Fibroblast of villous mesenchyme (primary cell): ENCODE measurements around the gene LYSET. TPM values are rescaled to one million over a fixed set of nuclear protein-coding genes. Genes with fewer than 3 reads are reported as not detected.
"Not testable (repeated sequence)": the region's sequence is repeated elsewhere in the genome, so short reads cannot be mapped to it uniquely, and the experiment has no call there.

Source experiments
- DNase-seq: peaks from one replicate; pipeline ENCODE4 v3.0.0-alpha.2; 2010; ENCODE audit warnings: low read depth
- H3K4me3 ChIP-seq: 2 replicates; pipeline ENCODE4 v1.5.1; 2011; ENCODE audit warnings: low read depth, mild to moderate bottlenecking, low read length
- CTCF ChIP-seq: IDR thresholded peaks from 2 replicates; pipeline ENCODE4 v1.5.1; 2012; ENCODE audit warnings: low read depth, mild to moderate bottlenecking, low read length; ENCODE audit not compliant: insufficient read depth
- total RNA-seq: library from RNA; depleted of rRNA; stranded (reverse); fragments of >200 nt; gene quantifications from 2 replicates; pipeline ENCODE4 v1.2.3, GENCODE V29; 2012

The LYSET gene
- total RNA-seq, 1 donor = 6.0 TPM

- DNase-seq = no peak
- TF ChIP-seq CTCF = no peak
- no peak overlapping the region for H3K4me3 ChIP-seq
Observed at GRCh38 chr14:93146119-93146518, 39.0 kb upstream of the LYSET start.

- no peak for DNase-seq
- no peak for TF ChIP-seq CTCF
- no peak overlapping the region for H3K4me3 ChIP-seq
Observed at GRCh38 chr14:93148979-93149378, 36.1 kb upstream of the LYSET start.

- DNase-seq = no peak
- no peak for TF ChIP-seq CTCF
- no peak overlapping the region for H3K4me3 ChIP-seq
Observed at GRCh38 chr14:93150227-93151208, 34.6 kb upstream of the LYSET start.

GRCh38 chr14:93153121-93153520 is 32.0 kb upstream of the LYSET start:
- no peak for TF ChIP-seq CTCF
- no peak for DNase-seq
- no peak overlapping the region for H3K4me3 ChIP-seq

GRCh38 chr14:93155667-93156066 is 29.4 kb upstream of the LYSET start:
- TF ChIP-seq CTCF = no peak
- H3K4me3 ChIP-seq = no peak overlapping the region
- DNase-seq = no peak

GRCh38 chr14:93156693-93157369 is 28.3 kb upstream of the LYSET start:
- H3K4me3 ChIP-seq = no peak overlapping the region
- no peak for DNase-seq
- TF ChIP-seq CTCF = no peak

- H3K4me3 ChIP-seq, DNase-seq: not testable (repeated sequence)
Observed at GRCh38 chr14:93158349-93158748, 26.8 kb upstream of the LYSET start.

GRCh38 chr14:93159625-93160352 is 25.3 kb upstream of the LYSET start:
- DNase-seq, H3K4me3 ChIP-seq: not testable (repeated sequence)
